ENCODE measurements around the gene TSR3.

DNA sequence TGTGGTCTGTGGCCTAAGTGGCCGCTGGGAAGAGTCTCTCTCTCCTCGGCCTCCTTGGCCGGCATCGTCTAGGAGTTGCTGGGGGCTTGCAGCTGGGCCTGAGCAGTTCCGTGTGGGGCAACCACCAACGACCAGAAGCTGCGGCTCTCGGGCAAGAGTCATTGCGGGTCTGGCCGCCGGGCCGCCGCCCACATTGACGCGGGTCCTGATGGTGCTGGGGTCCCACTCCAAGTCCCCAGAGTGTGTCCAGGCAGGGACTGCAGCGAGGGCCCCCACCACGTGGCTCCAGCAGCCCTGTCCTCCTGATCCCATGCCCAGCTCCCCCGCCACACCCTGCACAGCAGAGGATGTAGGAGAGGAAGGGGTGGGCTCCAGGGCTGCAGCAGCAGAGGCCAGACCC, 31.9 kb upstream of the TSR3 start:
- TF ChIP-seq POLR2AphosphoS5 (IDR thresholded peaks at IDR 0.05; ENCODE audit: low read depth) = no peak
- TF ChIP-seq, protein P1, sequence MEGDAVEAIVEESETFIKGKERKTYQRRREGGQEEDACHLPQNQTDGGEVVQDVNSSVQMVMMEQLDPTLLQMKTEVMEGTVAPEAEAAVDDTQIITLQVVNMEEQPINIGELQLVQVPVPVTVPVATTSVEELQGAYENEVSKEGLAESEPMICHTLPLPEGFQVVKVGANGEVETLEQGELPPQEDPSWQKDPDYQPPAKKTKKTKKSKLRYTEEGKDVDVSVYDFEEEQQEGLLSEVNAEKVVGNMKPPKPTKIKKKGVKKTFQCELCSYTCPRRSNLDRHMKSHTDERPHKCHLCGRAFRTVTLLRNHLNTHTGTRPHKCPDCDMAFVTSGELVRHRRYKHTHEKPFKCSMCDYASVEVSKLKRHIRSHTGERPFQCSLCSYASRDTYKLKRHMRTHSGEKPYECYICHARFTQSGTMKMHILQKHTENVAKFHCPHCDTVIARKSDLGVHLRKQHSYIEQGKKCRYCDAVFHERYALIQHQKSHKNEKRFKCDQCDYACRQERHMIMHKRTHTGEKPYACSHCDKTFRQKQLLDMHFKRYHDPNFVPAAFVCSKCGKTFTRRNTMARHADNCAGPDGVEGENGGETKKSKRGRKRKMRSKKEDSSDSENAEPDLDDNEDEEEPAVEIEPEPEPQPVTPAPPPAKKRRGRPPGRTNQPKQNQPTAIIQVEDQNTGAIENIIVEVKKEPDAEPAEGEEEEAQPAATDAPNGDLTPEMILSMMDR (IDR thresholded peaks at IDR 0.05; ENCODE audit: insufficient read depth, low read length) = no peak
- TF ChIP-seq GABPA (IDR thresholded peaks at IDR 0.05; ENCODE audit: low read depth) = no peak
- no peak for TF ChIP-seq SPI1 (IDR thresholded peaks at IDR 0.05; ENCODE audit: borderline replicate concordance, low read depth)
- TF ChIP-seq, protein P2, sequence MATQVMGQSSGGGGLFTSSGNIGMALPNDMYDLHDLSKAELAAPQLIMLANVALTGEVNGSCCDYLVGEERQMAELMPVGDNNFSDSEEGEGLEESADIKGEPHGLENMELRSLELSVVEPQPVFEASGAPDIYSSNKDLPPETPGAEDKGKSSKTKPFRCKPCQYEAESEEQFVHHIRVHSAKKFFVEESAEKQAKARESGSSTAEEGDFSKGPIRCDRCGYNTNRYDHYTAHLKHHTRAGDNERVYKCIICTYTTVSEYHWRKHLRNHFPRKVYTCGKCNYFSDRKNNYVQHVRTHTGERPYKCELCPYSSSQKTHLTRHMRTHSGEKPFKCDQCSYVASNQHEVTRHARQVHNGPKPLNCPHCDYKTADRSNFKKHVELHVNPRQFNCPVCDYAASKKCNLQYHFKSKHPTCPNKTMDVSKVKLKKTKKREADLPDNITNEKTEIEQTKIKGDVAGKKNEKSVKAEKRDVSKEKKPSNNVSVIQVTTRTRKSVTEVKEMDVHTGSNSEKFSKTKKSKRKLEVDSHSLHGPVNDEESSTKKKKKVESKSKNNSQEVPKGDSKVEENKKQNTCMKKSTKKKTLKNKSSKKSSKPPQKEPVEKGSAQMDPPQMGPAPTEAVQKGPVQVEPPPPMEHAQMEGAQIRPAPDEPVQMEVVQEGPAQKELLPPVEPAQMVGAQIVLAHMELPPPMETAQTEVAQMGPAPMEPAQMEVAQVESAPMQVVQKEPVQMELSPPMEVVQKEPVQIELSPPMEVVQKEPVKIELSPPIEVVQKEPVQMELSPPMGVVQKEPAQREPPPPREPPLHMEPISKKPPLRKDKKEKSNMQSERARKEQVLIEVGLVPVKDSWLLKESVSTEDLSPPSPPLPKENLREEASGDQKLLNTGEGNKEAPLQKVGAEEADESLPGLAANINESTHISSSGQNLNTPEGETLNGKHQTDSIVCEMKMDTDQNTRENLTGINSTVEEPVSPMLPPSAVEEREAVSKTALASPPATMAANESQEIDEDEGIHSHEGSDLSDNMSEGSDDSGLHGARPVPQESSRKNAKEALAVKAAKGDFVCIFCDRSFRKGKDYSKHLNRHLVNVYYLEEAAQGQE (IDR thresholded peaks at IDR 0.05; ENCODE audit: insufficient replicate concordance, low read depth) = no peak

Data from HL-60 (cell line).